ENCODE results near the gene RAB11FIP3. TPM values are rescaled to one million over a fixed set of nuclear protein-coding genes. Genes with fewer than 3 reads are reported as not detected.

Gene RAB11FIP3
- total RNA-seq, 1 donor from 2014 or later: 81.5 TPM

GRCh38 chr16:555528-556473, 130.4 kb downstream of the RAB11FIP3 start:
- H3K27me3 Mint-ChIP-seq (ENCODE audit: unreplicated experiment): peaks cover 4% of the 10 kb centered on the region
- H3K4me3 Mint-ChIP-seq (ENCODE audit: unreplicated experiment): no peak overlapping the region
- no peaks in the 10 kb centered on the region for H3K9me3 Mint-ChIP-seq (ENCODE audit: unreplicated experiment)
- no peaks in the 10 kb centered on the region for H3K36me3 Mint-ChIP-seq (ENCODE audit: low read depth, unreplicated experiment)
- peaks cover 2% of the 10 kb centered on the region for H3K4me1 Mint-ChIP-seq (ENCODE audit: unreplicated experiment)
- no peak for TF ChIP-seq CTCF (IDR thresholded peaks at IDR 0.05; ENCODE audit: unreplicated experiment)
- DNase-seq (ENCODE audit: low spot score): no peak
- H3K27ac Mint-ChIP-seq (ENCODE audit: unreplicated experiment): no peak overlapping the region

DNA sequence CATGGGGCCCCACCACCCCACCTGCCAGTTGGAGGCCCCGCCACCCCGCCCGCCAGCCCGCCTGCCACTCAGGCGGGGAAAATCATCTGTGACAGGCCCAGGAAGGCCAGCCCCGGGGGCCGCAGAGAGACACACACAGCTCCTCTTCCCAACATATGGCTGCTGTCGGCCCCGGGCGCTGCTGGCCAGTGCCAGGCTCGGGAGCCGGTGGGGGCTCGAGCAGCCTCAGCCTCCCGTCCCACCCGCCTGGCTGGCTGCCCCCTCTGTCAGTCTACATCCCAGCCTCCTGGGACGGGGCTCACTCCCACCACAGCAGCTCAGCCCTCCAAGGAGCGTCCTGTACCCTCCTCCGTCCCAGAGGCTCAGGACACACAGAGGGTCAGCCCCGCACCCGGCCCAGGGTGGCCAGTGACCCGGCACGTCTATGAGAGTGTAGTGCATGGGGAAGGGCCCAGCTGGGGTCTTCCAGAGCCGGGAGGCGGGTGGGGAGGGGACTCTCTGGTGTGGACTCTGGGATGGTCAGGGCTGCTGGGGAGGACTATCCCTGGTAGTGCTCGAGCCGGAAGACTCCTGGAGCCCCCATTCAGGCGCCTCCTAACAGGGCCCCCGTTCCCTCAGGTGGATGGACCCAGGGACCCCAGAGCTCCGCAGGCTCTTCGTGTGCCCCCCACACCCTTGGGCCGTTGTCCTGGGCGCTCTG, 131.2 kb downstream of the RAB11FIP3 start:
- H3K36me3 Mint-ChIP-seq (ENCODE audit: low read depth, unreplicated experiment): no peaks in the 10 kb centered on the region
- TF ChIP-seq CTCF (IDR thresholded peaks at IDR 0.05; ENCODE audit: unreplicated experiment): no peak
- peaks cover 2% of the 10 kb centered on the region for H3K27me3 Mint-ChIP-seq (ENCODE audit: unreplicated experiment)
- DNase-seq (ENCODE audit: low spot score): no peak
- peaks cover 2% of the 10 kb centered on the region for H3K4me1 Mint-ChIP-seq (ENCODE audit: unreplicated experiment)
- no peak overlapping the region for H3K27ac Mint-ChIP-seq (ENCODE audit: unreplicated experiment)
- no peak overlapping the region for H3K4me3 Mint-ChIP-seq (ENCODE audit: unreplicated experiment)
- no peaks in the 10 kb centered on the region for H3K9me3 Mint-ChIP-seq (ENCODE audit: unreplicated experiment)

- Mint-ChIP-seq H3K4me3 (ENCODE audit: unreplicated experiment) (no peak overlapping the region), H3K4me1 (ENCODE audit: unreplicated experiment) (peaks cover 2% of the 10 kb centered on the region), H3K9me3 (ENCODE audit: unreplicated experiment) (no peaks in the 10 kb centered on the region), H3K36me3 (ENCODE audit: low read depth, unreplicated experiment) (no peaks in the 10 kb centered on the region), H3K27ac (ENCODE audit: unreplicated experiment) (no peak overlapping the region), H3K27me3 (ENCODE audit: unreplicated experiment) (peaks cover 2% of the 10 kb centered on the region)
- DNase-seq (ENCODE audit: low spot score): no peak
- TF ChIP-seq CTCF (IDR thresholded peaks at IDR 0.05; ENCODE audit: unreplicated experiment): no peak
Observed at GRCh38 chr16:557463-558297, 132.2 kb downstream of the RAB11FIP3 start.

DNA sequence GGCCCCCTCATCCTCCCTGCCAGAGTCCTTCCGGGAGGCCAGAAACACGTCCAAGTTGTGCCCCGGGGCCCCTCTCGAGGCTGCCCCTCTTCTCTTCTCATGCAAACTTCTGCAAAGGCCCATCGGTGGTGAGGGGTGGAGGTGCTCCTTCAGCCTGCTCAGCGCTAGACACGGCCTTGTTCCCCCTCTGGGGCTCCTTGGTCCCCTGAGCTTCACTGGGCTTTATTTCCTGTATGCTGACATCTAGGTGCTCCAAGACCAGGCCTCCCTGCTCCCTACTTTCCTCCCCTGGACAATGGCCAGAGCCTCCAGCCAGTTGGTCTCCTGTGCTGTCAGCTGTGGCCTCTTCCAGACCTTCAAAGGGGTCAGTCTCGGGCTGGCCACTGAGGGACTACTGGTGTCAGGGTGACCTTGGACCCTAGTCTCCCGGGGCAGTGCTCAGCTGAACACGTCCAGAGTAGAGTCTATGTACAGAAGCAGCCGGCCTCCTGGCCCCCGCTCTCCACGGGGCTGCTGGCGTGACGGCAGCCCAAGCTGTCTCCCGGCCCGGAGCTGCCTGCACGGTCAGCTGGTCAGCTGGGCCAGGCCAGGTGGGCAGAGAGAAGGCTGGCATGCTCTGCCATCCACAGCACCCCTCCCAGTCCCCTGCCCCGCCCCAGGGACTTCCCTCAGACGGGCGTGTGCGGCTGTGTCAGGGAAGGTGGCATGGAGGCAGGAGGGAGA, 133.0 kb downstream of the RAB11FIP3 start:
- peaks cover 2% of the 10 kb centered on the region for H3K27me3 Mint-ChIP-seq (ENCODE audit: unreplicated experiment)
- no peak overlapping the region for H3K27ac Mint-ChIP-seq (ENCODE audit: unreplicated experiment)
- H3K9me3 Mint-ChIP-seq (ENCODE audit: unreplicated experiment): no peaks in the 10 kb centered on the region
- DNase-seq (ENCODE audit: low spot score): no peak
- no peaks in the 10 kb centered on the region for H3K36me3 Mint-ChIP-seq (ENCODE audit: low read depth, unreplicated experiment)
- H3K4me1 Mint-ChIP-seq (ENCODE audit: unreplicated experiment): peaks cover 2% of the 10 kb centered on the region
- TF ChIP-seq CTCF (IDR thresholded peaks at IDR 0.05; ENCODE audit: unreplicated experiment): no peak
- H3K4me3 Mint-ChIP-seq (ENCODE audit: unreplicated experiment): no peak overlapping the region

Data from endothelial cell (in vitro differentiated cells).